ENCODE measurements around the gene CAMK1D. TPM values are rescaled to one million over a fixed set of nuclear protein-coding genes. Genes with fewer than 3 reads are reported as not detected.
A peak's percentile ranks its signal among the peaks of the same experiment; 100 is the strongest.
"Not testable (repeated sequence)": the region's sequence is repeated elsewhere in the genome, so short reads cannot be mapped to it uniquely, and the experiment has no call there.

CAMK1D gene
- total RNA-seq, 2 experiments from 2014 or later, result 19.0 to 25.6 TPM

GRCh38 chr10:12327476-12327875, 21.9 kb upstream of the CAMK1D start:
- H3K4me1 ChIP-seq (ENCODE audit: insufficient read depth, low read length, poor library complexity, severe bottlenecking), result peaks cover 20% of the 10 kb centered on the region
- no peaks in the 10 kb centered on the region for H4K20me1 ChIP-seq (ENCODE audit: insufficient read depth, low read length)
- TF ChIP-seq EZH2phosphoT487 (IDR thresholded peaks at IDR 0.05; ENCODE audit: borderline replicate concordance, low read depth, low read length) (no peak), CTCF (conservative IDR thresholded peaks at IDR 0.05; ENCODE audit: low read length) (no peak)
- H3K79me2 ChIP-seq (ENCODE audit: insufficient read depth, low read depth, low read length), result no peaks in the 10 kb centered on the region
- H3K27ac ChIP-seq (ENCODE audit: low read depth, low read length, poor library complexity, severe bottlenecking), result no peak overlapping the region
- no peak overlapping the region for H3K4me3 ChIP-seq (ENCODE audit: low read depth, low read length, poor library complexity, severe bottlenecking)
- no peaks in the 10 kb centered on the region for H3K9me2 ChIP-seq (ENCODE audit: insufficient read depth, low read length)
- CTCF ChIA-PET (ENCODE audit: unreplicated experiment), result no interaction called here
- no TSS peak for BruUV-seq (replicated peaks)
- H3K36me3 ChIP-seq (ENCODE audit: insufficient read depth, low read length), result no peaks in the 10 kb centered on the region
- H2AFZ ChIP-seq (ENCODE audit: low read length), result no peak overlapping the region
- POLR2A ChIA-PET, result interaction anchor here (0.6 to 1.0 kb wide), 5 partner anchors 12 to 658 kb away, joined by 3 to 4 read pairs (median 3); no protein-coding TSS in a partner anchor
- intact Hi-C loops (cut with micrococcal nuclease; ENCODE audit: unreplicated experiment), result no loop called here
- H3K4me2 ChIP-seq (ENCODE audit: low read length), result no peak overlapping the region
- no peak for DNase-seq (ENCODE audit: low spot score)
- no peaks in the 10 kb centered on the region for H3K9me3 ChIP-seq (ENCODE audit: low read length)

GRCh38 chr10:12328312-12328711, 21.0 kb upstream of the CAMK1D start:
- BruUV-seq (replicated peaks); H3K79me2 ChIP-seq (ENCODE audit: insufficient read depth, low read depth, low read length); H4K20me1 ChIP-seq (ENCODE audit: insufficient read depth, low read length); H3K9me3 ChIP-seq (ENCODE audit: low read length); H3K9me2 ChIP-seq (ENCODE audit: insufficient read depth, low read length); H3K36me3 ChIP-seq (ENCODE audit: insufficient read depth, low read length); intact Hi-C loops (cut with micrococcal nuclease; ENCODE audit: unreplicated experiment); H3K4me2 ChIP-seq (ENCODE audit: low read length); H3K4me3 ChIP-seq (ENCODE audit: low read depth, low read length, poor library complexity, severe bottlenecking); H2AFZ ChIP-seq (ENCODE audit: low read length); H3K27ac ChIP-seq (ENCODE audit: low read depth, low read length, poor library complexity, severe bottlenecking); DNase-seq (ENCODE audit: low spot score): not testable (repeated sequence)
- ChIA-PET CTCF (ENCODE audit: unreplicated experiment) (interaction anchor here (0.6 kb wide), 1 partner anchor 149 kb away, joined by 3 read pairs; no protein-coding TSS in a partner anchor), POLR2A (interaction anchor here (0.6 to 1.0 kb wide), 2 partner anchors 9 to 333 kb away, joined by 4 to 5 read pairs; no protein-coding TSS in a partner anchor)
- H3K4me1 ChIP-seq (ENCODE audit: insufficient read depth, low read length, poor library complexity, severe bottlenecking), result peaks cover 22% of the 10 kb centered on the region

GRCh38 chr10:12332572-12333379, 16.6 kb upstream of the CAMK1D start:
- TF ChIP-seq EZH2phosphoT487 (IDR thresholded peaks at IDR 0.05; ENCODE audit: borderline replicate concordance, low read depth, low read length) (no peak), CTCF (conservative IDR thresholded peaks at IDR 0.05; ENCODE audit: low read length) (no peak)
- Histone ChIP-seq H4K20me1 (ENCODE audit: insufficient read depth, low read length) (no peaks in the 10 kb centered on the region), H3K36me3 (ENCODE audit: insufficient read depth, low read length) (no peaks in the 10 kb centered on the region), H3K4me3 (ENCODE audit: low read depth, low read length, poor library complexity, severe bottlenecking) (no peak overlapping the region), H3K4me1 (ENCODE audit: insufficient read depth, low read length, poor library complexity, severe bottlenecking) (peaks cover 32% of the 10 kb centered on the region), H3K4me2 (ENCODE audit: low read length) (no peak overlapping the region; the same call in 1 of the 2 replicates), H3K9me3 (ENCODE audit: low read length) (no peaks in the 10 kb centered on the region), H3K79me2 (ENCODE audit: insufficient read depth, low read depth, low read length) (no peaks in the 10 kb centered on the region), H2AFZ (ENCODE audit: low read length) (peak overlapping the region; percentile 79), H3K9me2 (ENCODE audit: insufficient read depth, low read length) (no peaks in the 10 kb centered on the region), H3K27ac (ENCODE audit: low read depth, low read length, poor library complexity, severe bottlenecking) (no peak overlapping the region)
- no TSS peak for BruUV-seq (replicated peaks)
- ChIA-PET POLR2A (interaction anchor here (0.6 to 1.2 kb wide), 2 partner anchors 11 to 267 kb away, joined by 3 read pairs; no protein-coding TSS in a partner anchor), CTCF (ENCODE audit: unreplicated experiment) (no interaction called here)
- intact Hi-C loops (cut with micrococcal nuclease; ENCODE audit: unreplicated experiment), result no loop called here
- no peak for DNase-seq (ENCODE audit: low spot score)

Measured in OCI-LY7 (cell line).